ENCODE measurements around the gene ARHGAP44.

The ARHGAP44 gene

GRCh38 chr17:12990926-12991325 lies 201.6 kb downstream of the ARHGAP44 start:
- no peak for DNase-seq
- Histone ChIP-seq H2AK5ac (ENCODE audit: low read length) (no peak overlapping the region), H3K36me3 (ENCODE audit: control insufficient read depth in 1 of 2, insufficient read depth in 2 of 2, low read length in 2 of 2) (peaks cover 53 to 57% of the 10 kb centered on the region in 2 experiments), H3K23ac (ENCODE audit: low read length) (no peak overlapping the region), H3K27me3 (ENCODE audit: insufficient read depth, low read length) (no peaks in the 10 kb centered on the region), H4K8ac (ENCODE audit: low read depth, low read length) (no peak overlapping the region), H3K18ac (ENCODE audit: low read length) (no peak overlapping the region), H3K79me2 (ENCODE audit: control insufficient read depth, insufficient read depth, low read length, poor library complexity) (no peaks in the 10 kb centered on the region), H3K4me3 (ENCODE audit: low read depth, low read length) (no peak overlapping the region), H3K9ac (ENCODE audit: low read length) (no peak overlapping the region), H3K9me3 (ENCODE audit: insufficient read depth, low read depth, low read length) (no peaks in the 10 kb centered on the region), H4K12ac (ENCODE audit: low read depth, low read length) (no peak overlapping the region), H2BK120ac (ENCODE audit: insufficient read depth, low read length, poor library complexity) (no peak overlapping the region), H3K4me2 (ENCODE audit: low read length) (no peak overlapping the region), H3K4me1 (ENCODE audit: control insufficient read depth in 1 of 2, insufficient read depth in 2 of 2, low read length in 2 of 2) (no peaks in the 10 kb centered on the region), H3K27ac (ENCODE audit: low read depth, low read length) (no peak overlapping the region), H2AFZ (ENCODE audit: insufficient read depth, low read length, poor library complexity) (no peak overlapping the region), H3K79me1 (ENCODE audit: low read length) (no peaks in the 10 kb centered on the region), H2BK5ac (ENCODE audit: low read depth, low read length, poor library complexity) (no peak overlapping the region), H3K14ac (ENCODE audit: low read length) (no peak overlapping the region), H3K4ac (ENCODE audit: low read depth, low read length) (no peak overlapping the region), H4K91ac (ENCODE audit: low read depth, low read length) (no peak overlapping the region), H2BK12ac (ENCODE audit: low read length) (no peak overlapping the region)
- WGBS (ENCODE audit: extremely low coverage, insufficient coverage, insufficient read length) = no CpG with 5 or more reads among the region's 12 CpGs

GRCh38 chr17:12992676-12993075 lies 203.4 kb downstream of the ARHGAP44 start:
- no CpG with 5 or more reads among the region's 14 CpGs for WGBS (ENCODE audit: extremely low coverage, insufficient coverage, insufficient read length)
- Histone ChIP-seq H4K91ac (ENCODE audit: low read depth, low read length) (no peak overlapping the region), H3K4ac (ENCODE audit: low read depth, low read length) (no peak overlapping the region)

DNA sequence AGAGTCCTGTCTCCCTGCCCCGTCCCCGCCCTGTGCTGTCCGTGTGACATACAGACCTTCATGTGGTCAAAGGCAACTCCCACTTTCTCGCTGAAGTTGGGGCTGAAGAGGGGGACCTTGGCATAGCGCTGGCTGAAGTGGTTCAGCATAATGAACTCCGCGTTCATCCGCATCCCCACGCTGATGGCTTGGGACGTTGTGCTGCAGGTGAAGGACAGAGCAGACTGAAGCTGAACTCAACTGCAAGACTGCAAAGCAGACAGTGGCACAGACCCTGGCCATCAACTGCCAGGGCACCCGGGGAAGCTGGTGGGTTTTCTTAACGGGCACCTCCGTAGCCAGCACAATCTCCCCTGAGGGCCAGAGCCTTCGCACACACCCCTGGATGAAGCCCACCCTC lies 204.3 kb downstream of the ARHGAP44 start:
- Histone ChIP-seq H4K91ac (ENCODE audit: low read depth, low read length) (no peak overlapping the region), H3K18ac (ENCODE audit: low read length) (no peak overlapping the region), H2AFZ (ENCODE audit: insufficient read depth, low read length, poor library complexity) (no peak overlapping the region), H4K12ac (ENCODE audit: low read depth, low read length) (no peak overlapping the region), H2AK5ac (ENCODE audit: low read length) (no peak overlapping the region), H2BK12ac (ENCODE audit: low read length) (no peak overlapping the region), H2BK120ac (ENCODE audit: insufficient read depth, low read length, poor library complexity) (no peak overlapping the region), H4K8ac (ENCODE audit: low read depth, low read length) (no peak overlapping the region), H3K4me2 (ENCODE audit: low read length) (no peak overlapping the region), H3K27ac (ENCODE audit: low read depth, low read length) (no peak overlapping the region), H3K4me3 (ENCODE audit: low read depth, low read length) (no peak overlapping the region), H3K79me1 (ENCODE audit: low read length) (no peaks in the 10 kb centered on the region), H3K9ac (ENCODE audit: low read length) (no peak overlapping the region), H3K23ac (ENCODE audit: low read length) (no peak overlapping the region), H3K27me3 (ENCODE audit: insufficient read depth, low read length) (no peaks in the 10 kb centered on the region), H3K4me1 (ENCODE audit: control insufficient read depth in 1 of 2, insufficient read depth in 2 of 2, low read length in 2 of 2) (no peaks in the 10 kb centered on the region), H3K14ac (ENCODE audit: low read length) (no peak overlapping the region), H3K36me3 (ENCODE audit: control insufficient read depth in 1 of 2, insufficient read depth in 2 of 2, low read length in 2 of 2) (peaks cover 72 to 81% of the 10 kb centered on the region in 2 experiments), H3K9me3 (ENCODE audit: insufficient read depth, low read depth, low read length) (no peaks in the 10 kb centered on the region), H2BK5ac (ENCODE audit: low read depth, low read length, poor library complexity) (no peak overlapping the region), H3K4ac (ENCODE audit: low read depth, low read length) (no peak overlapping the region), H3K79me2 (ENCODE audit: control insufficient read depth, insufficient read depth, low read length, poor library complexity) (no peaks in the 10 kb centered on the region)
- no peak for DNase-seq
- WGBS (ENCODE audit: extremely low coverage, insufficient coverage, insufficient read length) = no CpG with 5 or more reads among the region's 14 CpGs

More at GRCh38 chr17:12992676-12993075, 203.4 kb downstream of the ARHGAP44 start:
- Histone ChIP-seq H3K79me2 (ENCODE audit: control insufficient read depth, insufficient read depth, low read length, poor library complexity) (no peaks in the 10 kb centered on the region), H2BK5ac (ENCODE audit: low read depth, low read length, poor library complexity) (no peak overlapping the region), H3K9ac (ENCODE audit: low read length) (no peak overlapping the region), H3K23ac (ENCODE audit: low read length) (no peak overlapping the region), H4K12ac (ENCODE audit: low read depth, low read length) (peak overlapping the region; percentile 24), H2BK12ac (ENCODE audit: low read length) (no peak overlapping the region), H3K4me2 (ENCODE audit: low read length) (no peak overlapping the region), H3K18ac (ENCODE audit: low read length) (no peak overlapping the region), H3K79me1 (ENCODE audit: low read length) (no peaks in the 10 kb centered on the region), H3K9me3 (ENCODE audit: insufficient read depth, low read depth, low read length) (no peaks in the 10 kb centered on the region), H2BK120ac (ENCODE audit: insufficient read depth, low read length, poor library complexity) (no peak overlapping the region), H2AFZ (ENCODE audit: insufficient read depth, low read length, poor library complexity) (no peak overlapping the region), H4K8ac (ENCODE audit: low read depth, low read length) (no peak overlapping the region), H3K36me3 (ENCODE audit: control insufficient read depth in 1 of 2, insufficient read depth in 2 of 2, low read length in 2 of 2) (peaks cover 67 to 72% of the 10 kb centered on the region in 2 experiments), H3K14ac (ENCODE audit: low read length) (no peak overlapping the region), H3K4me1 (ENCODE audit: control insufficient read depth in 1 of 2, insufficient read depth in 2 of 2, low read length in 2 of 2) (no peaks in the 10 kb centered on the region), H2AK5ac (ENCODE audit: low read length) (no peak overlapping the region), H3K4me3 (ENCODE audit: low read depth, low read length) (no peak overlapping the region), H3K27me3 (ENCODE audit: insufficient read depth, low read length) (no peaks in the 10 kb centered on the region), H3K27ac (ENCODE audit: low read depth, low read length) (no peak overlapping the region)
- DNase-seq = no peak

DNA sequence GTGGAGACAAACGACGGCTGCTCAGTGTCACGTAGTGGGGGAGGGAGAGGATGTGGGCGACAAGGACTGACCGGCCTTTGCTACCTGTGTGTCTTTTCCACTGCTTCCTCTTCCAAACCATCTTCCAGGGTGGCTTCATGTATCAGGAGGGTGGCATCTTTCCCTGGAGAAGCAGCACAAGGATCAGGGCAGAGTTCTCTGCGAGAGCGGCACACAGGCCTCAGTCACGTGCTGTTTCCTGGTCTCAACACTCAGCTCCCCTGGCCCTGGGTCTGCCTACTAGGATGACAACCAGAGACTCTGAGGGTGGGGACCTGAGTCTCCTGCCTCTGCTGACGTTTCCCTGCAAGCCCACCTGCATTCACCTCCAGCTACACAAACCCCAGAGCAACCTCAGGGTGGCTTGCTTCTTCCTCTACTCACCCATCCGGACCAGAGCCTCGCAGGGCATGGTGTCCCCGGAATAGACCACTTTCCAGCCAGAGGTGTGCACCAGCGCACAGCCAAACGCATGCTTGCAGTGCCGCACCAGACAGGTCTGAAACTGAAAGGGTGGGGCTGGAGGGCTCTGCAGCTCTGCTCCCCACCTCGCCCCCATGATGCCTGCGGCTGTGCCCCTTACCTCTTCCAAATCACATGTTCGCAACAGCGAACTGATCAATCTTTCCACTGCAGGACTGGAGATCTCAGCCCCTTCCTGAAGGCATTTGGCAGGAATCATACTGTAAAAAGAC lies 205.2 kb downstream of the ARHGAP44 start:
- no peaks in the 10 kb centered on the region for H3K79me1 ChIP-seq (ENCODE audit: low read length)
- H3K79me2 ChIP-seq (ENCODE audit: control insufficient read depth, insufficient read depth, low read length, poor library complexity) = no peaks in the 10 kb centered on the region
- no peak overlapping the region for H3K4me3 ChIP-seq (ENCODE audit: low read depth, low read length)
- no peak overlapping the region for H4K12ac ChIP-seq (ENCODE audit: low read depth, low read length)
- H2AFZ ChIP-seq (ENCODE audit: insufficient read depth, low read length, poor library complexity) = no peak overlapping the region
- H2AK5ac ChIP-seq (ENCODE audit: low read length) = no peak overlapping the region
- H3K27ac ChIP-seq (ENCODE audit: low read depth, low read length) = no peak overlapping the region
- no peak overlapping the region for H3K4ac ChIP-seq (ENCODE audit: low read depth, low read length)
- no peak overlapping the region for H3K4me2 ChIP-seq (ENCODE audit: low read length)
- H4K91ac ChIP-seq (ENCODE audit: low read depth, low read length) = no peak overlapping the region
- H3K27me3 ChIP-seq (ENCODE audit: insufficient read depth, low read length) = no peaks in the 10 kb centered on the region
- H2BK12ac ChIP-seq (ENCODE audit: low read length) = no peak overlapping the region
- WGBS (ENCODE audit: extremely low coverage, insufficient coverage, insufficient read length) = no CpG with 5 or more reads among the region's 19 CpGs
- no peak for DNase-seq
- H4K8ac ChIP-seq (ENCODE audit: low read depth, low read length) = no peak overlapping the region
- no peaks in the 10 kb centered on the region for H3K4me1 ChIP-seq (ENCODE audit: control insufficient read depth in 1 of 2, insufficient read depth in 2 of 2, low read length in 2 of 2)
- no peak overlapping the region for H2BK120ac ChIP-seq (ENCODE audit: insufficient read depth, low read length, poor library complexity)
- no peak overlapping the region for H3K14ac ChIP-seq (ENCODE audit: low read length)
- H2BK5ac ChIP-seq (ENCODE audit: low read depth, low read length, poor library complexity) = no peak overlapping the region
- no peaks in the 10 kb centered on the region for H3K9me3 ChIP-seq (ENCODE audit: insufficient read depth, low read depth, low read length)
- H3K18ac ChIP-seq (ENCODE audit: low read length) = no peak overlapping the region
- peaks cover 76 to 89% of the 10 kb centered on the region in 2 experiments for H3K36me3 ChIP-seq (ENCODE audit: control insufficient read depth in 1 of 2, insufficient read depth in 2 of 2, low read length in 2 of 2)
- no peak overlapping the region for H3K9ac ChIP-seq (ENCODE audit: low read length)
- H3K23ac ChIP-seq (ENCODE audit: low read length) = no peak overlapping the region
